HG02763 (cell line): ENCODE measurements around the gene HELZ2.
A peak's percentile ranks its signal among the peaks of the same experiment; 100 is the strongest.
"Not testable (repeated sequence)": the region's sequence is repeated elsewhere in the genome, so short reads cannot be mapped to it uniquely, and the experiment has no call there.

Experiments used
- ATAC-seq: cut with Tn5 transposase; IDR thresholded peaks from one replicate; pipeline ENCODE4 v1.9.1; 2021; ENCODE audit warnings: mild to moderate bottlenecking, moderate library complexity; ENCODE audit not compliant: unreplicated experiment

Gene HELZ2

DNA sequence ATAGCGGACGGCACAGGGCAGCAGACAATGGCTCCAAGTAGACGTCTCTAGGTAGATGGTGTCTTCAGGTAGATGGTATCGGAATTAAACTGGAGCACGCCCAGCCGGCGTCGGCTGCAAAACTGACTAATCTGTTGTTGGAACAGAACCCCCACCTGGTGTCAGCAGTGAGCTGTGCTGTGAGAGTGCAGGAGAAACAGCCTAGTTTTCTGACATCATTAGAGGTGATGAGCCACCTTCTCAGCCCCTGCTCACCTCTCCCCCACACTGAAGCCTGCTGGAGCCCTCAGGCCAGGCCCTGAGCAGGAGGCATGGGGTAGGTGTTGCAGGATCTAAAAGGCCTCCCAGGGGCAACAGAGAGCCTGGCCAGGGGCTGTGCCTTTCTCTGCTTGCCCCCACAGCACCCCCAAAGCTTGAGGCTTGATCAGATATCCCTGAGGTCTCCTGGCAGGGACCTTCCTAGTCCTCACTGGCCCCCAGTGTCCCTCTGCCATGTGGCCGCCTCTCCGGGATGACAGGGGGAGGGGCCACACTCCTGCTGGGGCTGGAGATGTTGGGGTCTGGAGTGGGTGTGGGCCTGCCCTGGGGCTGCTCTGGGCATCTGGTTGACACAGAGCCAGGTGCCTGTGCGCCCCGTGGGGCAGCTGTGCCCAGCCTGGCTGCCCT, 6.9 kb upstream of the HELZ2 start:
- no peak for ATAC-seq

GRCh38 chr20:63579017-63579694, 5.1 kb upstream of the HELZ2 start:
- no peak for ATAC-seq

GRCh38 chr20:63578224-63579016, 4.4 kb upstream of the HELZ2 start:
- no peak for ATAC-seq

- ATAC-seq = no peak
These were observed 3.4 kb upstream of the HELZ2 start for GRCh38 chr20:63577317-63577894.

GRCh38 chr20:63576311-63576710, 2.3 kb upstream of the HELZ2 start:
- no peak for ATAC-seq

DNA sequence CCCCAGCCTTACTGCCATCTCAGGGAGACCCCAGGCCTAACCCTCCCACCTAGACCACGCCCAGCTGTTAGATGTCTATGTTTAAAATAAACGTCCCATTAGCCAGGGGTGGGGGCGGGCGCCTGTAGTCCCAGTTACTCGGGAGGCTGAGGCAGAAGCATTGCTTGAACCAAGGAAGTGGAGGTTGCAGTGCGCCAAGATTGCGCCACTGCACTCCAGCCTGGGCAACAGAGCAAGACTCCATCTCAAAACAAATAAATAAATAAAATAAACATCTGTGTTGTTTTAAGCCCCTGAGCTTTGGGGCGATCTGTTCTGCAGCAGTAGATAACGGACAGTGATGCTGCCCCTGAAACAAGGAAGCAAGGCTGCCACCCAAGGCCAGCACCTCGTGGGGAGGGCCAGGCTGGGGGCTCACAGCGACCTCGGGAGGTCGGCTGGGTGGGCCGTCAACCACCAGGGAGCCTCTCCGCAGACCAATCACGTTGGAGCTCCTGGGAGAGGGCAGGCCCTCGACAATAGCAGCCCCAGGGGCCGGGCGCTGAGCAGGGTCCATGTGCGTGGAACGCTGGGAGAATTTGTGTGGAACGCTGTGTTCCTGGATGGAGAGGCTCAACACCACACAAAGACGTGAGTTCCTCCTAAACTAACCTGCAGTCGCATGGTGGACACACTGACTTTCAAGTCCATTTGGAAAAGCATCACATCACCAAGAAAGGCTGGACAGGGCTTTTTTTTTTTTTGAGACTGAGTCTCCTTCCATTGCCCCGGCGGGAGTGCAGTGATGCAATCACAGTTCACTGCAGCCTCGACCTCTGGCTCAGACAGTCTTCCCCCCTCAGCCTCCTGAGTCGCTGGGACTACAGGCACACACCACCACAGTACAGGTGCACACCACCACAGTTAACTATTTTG, 1.0 kb upstream of the HELZ2 start:
- ATAC-seq = no peak

DNA sequence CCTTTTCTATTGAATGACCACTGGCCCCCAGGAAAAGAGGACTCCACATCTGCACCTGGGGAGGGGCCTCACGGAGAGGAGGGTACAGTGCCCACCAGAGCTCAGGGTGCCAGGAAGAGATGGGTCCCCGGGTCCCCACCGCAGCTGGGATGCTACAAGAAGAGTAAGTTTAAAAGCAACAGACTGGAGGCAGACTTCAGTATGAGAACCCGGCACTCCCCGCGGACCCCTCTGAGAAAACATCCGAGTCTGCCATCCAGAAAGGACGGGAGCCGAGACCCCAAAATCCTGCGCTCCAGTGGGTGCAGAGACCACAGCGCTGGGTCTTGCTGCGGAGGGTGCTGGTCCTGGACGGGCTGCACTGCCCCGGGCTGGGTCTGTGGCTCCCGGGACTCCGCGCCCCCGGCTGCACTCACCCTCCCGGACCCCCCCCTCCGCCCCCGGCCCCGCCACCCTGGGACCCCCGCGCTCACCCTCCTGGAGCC, 350 bp downstream of the HELZ2 start:
- no peak for ATAC-seq

DNA sequence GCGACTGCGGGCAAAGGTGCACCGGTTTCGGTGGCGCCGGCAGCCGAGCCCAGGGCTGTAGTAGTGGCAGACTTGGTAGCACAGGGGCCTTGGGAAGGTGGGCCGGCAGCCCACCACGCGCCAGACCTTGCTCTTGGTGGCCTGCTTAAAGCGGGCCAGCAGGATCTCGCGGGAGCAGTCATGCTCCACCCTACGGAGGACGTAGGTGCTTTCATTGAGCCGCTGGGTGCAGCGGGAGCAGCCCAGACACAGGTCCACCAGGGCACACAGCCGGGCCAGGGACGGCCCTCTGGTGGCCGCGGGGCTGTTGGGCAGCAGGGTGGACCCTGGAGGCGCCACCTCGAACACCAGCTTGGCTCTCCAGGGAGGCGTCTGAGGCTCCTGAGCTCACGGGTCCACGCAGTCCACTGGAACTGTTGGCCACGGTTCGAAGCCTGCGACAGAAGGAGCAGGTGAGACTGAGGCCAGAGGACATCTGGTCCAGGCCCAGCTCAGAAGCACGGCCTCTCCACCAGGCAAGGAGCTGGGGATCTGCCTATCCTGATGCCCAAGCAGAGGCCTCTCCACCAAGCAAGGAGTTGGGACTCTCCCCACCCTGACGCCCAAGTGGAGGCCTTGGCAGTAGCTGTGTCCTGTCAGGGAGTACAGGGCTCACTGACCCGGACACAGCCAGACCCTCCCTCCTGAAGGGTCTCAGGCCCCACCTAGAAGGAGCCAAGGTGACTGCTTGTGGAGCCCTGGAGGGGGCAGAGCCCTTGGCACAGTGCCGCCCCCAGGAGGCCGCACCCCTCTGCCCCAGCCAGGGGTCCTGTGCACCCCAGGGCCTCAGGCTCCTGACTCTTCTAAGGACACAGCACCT, 1.0 kb downstream of the HELZ2 start:
- no peak for ATAC-seq

DNA sequence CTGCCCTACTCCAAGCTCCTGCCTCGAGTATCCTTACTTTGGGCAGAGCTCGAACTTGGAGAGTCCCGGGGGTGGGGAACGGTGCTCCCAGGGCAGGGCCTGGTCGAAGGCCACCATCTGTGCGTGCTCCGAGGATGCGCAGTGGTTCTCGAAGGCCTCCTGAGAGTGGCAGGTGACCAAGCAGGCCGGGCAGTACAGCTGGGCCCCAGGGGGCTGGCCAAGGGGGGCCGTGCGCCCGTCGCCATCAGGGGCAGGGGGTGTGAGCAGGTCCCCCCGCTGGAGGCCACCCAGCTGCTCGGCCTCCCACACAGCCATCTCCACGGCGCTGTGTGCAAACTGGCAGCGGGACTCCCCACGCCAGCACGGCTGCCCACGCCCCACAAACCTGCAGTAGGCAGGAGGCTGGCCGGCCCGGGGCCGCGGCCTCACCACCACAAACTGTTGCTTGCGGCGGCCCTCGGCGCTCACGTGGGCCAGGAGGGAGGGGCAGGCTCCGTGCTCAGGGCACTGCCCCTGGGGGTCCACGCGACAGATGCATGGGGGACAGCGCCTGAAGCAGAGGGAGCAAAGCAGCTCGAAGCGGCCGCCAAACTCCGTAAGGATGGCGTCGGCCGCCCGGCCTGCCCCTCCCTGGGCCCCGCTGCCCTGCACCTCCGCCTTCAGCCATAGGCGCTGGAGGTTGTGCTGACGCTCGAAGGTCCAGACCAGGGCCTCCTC, 1.8 kb downstream of the HELZ2 start:
- no peak for ATAC-seq

DNA sequence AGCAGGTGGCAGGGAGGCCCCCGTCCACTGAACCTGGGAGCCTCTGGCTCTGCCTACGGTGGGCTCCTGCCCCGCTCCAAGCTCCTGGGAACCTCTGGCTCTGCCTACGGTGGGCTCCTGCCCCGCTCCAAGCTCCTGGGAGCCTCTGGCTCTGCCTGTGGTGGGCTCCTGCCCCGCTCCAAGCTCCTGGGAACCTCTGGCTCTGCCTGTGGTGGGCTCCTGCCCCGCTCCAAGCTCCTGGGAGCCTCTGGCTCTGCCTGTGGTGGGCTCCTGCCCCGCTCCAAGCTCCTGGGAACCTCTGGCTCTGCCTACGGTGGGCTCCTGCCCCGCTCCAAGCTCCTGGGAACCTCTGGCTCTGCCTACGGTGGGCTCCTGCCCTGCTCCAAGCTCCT, 3.0 kb downstream of the HELZ2 start:
- not testable (repeated sequence) for ATAC-seq

- ATAC-seq = no peak
These were observed 3.6 kb downstream of the HELZ2 start for GRCh38 chr20:63570281-63571086.

- no peak for ATAC-seq
These were observed 4.8 kb downstream of the HELZ2 start for GRCh38 chr20:63568986-63569949.

DNA sequence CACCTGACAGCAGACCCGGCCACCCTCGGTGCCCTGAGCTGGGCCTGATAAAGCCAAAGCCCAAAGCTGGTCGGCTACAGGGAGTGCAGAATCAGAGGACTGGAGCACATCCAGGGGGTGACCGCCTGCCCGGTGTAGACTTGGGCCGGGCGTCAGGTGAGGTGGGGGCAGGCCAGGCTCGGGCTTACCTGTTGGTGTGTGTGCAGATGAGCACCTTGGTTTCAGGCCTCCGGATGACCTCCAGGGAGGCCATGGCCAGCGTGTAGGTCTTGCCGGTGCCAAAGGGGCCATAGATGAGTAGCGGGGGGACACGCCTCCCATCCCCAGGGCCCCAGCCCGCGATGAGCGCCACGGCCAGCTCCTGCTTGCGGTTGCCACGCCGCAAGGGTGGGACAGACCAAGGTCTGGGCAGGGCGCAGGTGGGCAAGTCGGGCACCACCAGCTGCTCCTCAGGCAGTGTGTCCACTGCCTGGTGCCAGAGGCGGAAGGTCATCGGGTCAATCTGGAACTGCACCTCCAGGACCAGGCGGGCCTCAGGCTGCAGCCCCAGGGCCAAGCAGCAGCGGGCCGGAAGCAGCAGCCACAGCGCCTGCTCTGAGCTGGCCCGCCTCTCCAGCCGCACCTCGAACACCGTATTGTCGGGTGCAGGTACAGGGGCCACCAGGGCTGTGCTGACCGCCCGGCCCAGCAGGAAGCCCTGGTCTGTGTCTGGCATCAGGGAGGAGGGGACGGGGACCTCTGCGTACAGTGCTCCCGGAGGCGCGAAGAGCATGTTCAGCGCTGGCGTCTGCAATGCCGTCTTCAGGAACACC, 5.7 kb downstream of the HELZ2 start:
- ATAC-seq = no peak

GRCh38 chr20:63567386-63568169, 6.5 kb downstream of the HELZ2 start:
- ATAC-seq = peak; percentile 68

- ATAC-seq = no peak
These were observed 7.0 kb downstream of the HELZ2 start for GRCh38 chr20:63567136-63567385.
